Vagina (tissue), 2 donors: ENCODE data around the gene RCOR3. TPM values are rescaled to one million over a fixed set of nuclear protein-coding genes. Genes with fewer than 3 reads are reported as not detected.
"Not testable (repeated sequence)": the region's sequence is repeated elsewhere in the genome, so short reads cannot be mapped to it uniquely, and the experiment has no call there.

ENCODE experiments used
- DNase-seq, 2 donors: peaks; one replicate each; pipeline ENCODE4 v3.0.0-alpha.2; 2017; ENCODE audit errors: extremely low spot score in 2 of 2
- H3K27ac ChIP-seq: fragments of 200-600 bp; sonication (generic); one replicate; pipeline ENCODE4 v1.5.1; 2019
- H3K27me3 ChIP-seq: fragments of 200-600 bp; sonication (generic); one replicate; pipeline ENCODE4 v1.5.1; 2019
- H3K36me3 ChIP-seq, 2 donors: fragments of 200-600 bp; sonication (generic); one replicate each; pipeline ENCODE4 v1.5.1; 2017 to 2019
- H3K4me1 ChIP-seq: fragments of 200-600 bp; sonication (generic); one replicate; pipeline ENCODE4 v1.5.1; 2019
- H3K4me3 ChIP-seq, 2 donors: fragments of 200-600 bp; sonication (generic); 1 replicate in 1 of 2; 2 replicates in 1 of 2; pipeline ENCODE4 v1.5.1; 2016 to 2019
- H3K9me3 ChIP-seq: fragments of 200-600 bp; sonication (generic); one replicate; pipeline ENCODE4 v1.5.1; 2019
- POLR2A ChIP-seq, 2 donors: fragments of 450-650 bp; IDR thresholded peaks; one replicate each; pipeline ENCODE4 v1.6.1; 2017; ENCODE audit warnings: antibody characterized with exemption in 2 of 2, mild to moderate bottlenecking in 2 of 2, moderate library complexity in 2 of 2
- POLR2AphosphoS5 ChIP-seq, 2 donors: sonication (generic); formaldehyde crosslinking; IDR thresholded peaks; one replicate each; pipeline ENCODE4 v1.9.0; 2017; ENCODE audit warnings: antibody characterized with exemption in 2 of 2, mild to moderate bottlenecking in 2 of 2, low read depth in 1 of 2; ENCODE audit not compliant: insufficient read depth in 1 of 2
- intact Hi-C: fragments of 100-400 bp; cut with DNase I; formaldehyde crosslinking; loops from one replicate; pipeline ENCODE4 v1.15.1; 2023
- total RNA-seq: library from RNA; depleted of rRNA; stranded (reverse); fragments of >200 nt; gene quantifications from one replicate; pipeline ENCODE4 v1.2.3, GENCODE V29; 2016
- TF ChIP-seq, protein P1 (sequence below), 3 experiments: fragments of 450-650 bp in 2 of 3; fragments of 200-600 bp in 1 of 3; sonication (generic) in 1 of 3; IDR thresholded peaks; one replicate each; pipeline ENCODE4 v1.5.1; 2017 to 2019; ENCODE audit warnings: antibody characterized with exemption in 3 of 3, mild to moderate bottlenecking in 2 of 3, moderate library complexity in 2 of 3

RCOR3 gene
- total RNA-seq, 1 donor from 2014 or later, result 58.4 TPM

DNA sequence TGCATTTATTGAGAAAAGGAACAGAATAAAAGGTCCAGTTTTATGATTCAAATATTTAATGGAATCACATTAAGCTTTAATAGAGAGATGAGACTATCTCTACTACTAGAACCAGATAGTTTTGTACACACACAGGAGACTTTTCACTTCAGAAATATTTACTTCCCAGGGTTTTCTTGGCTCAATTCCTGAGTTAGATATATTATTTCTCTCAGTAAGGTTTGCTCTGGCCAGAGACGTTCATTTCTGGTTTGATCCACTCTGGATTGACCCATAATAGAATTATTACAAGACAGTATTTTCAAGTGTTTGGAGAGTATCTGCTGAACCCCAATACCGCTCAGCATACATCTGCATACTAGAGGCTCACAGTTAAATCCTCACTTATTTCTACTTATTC, 1.3 kb upstream of the RCOR3 start:
- TF ChIP-seq, protein P1, sequence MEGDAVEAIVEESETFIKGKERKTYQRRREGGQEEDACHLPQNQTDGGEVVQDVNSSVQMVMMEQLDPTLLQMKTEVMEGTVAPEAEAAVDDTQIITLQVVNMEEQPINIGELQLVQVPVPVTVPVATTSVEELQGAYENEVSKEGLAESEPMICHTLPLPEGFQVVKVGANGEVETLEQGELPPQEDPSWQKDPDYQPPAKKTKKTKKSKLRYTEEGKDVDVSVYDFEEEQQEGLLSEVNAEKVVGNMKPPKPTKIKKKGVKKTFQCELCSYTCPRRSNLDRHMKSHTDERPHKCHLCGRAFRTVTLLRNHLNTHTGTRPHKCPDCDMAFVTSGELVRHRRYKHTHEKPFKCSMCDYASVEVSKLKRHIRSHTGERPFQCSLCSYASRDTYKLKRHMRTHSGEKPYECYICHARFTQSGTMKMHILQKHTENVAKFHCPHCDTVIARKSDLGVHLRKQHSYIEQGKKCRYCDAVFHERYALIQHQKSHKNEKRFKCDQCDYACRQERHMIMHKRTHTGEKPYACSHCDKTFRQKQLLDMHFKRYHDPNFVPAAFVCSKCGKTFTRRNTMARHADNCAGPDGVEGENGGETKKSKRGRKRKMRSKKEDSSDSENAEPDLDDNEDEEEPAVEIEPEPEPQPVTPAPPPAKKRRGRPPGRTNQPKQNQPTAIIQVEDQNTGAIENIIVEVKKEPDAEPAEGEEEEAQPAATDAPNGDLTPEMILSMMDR (IDR thresholded peaks at IDR 0.05), result no peak
- TF ChIP-seq POLR2AphosphoS5 (IDR thresholded peaks at IDR 0.05; ENCODE audit: insufficient read depth in 1 of 2, low read depth in 1 of 2), result no peak
- TF ChIP-seq POLR2A (IDR thresholded peaks at IDR 0.05), result no peak
- H3K36me3 ChIP-seq, result no peaks in the 10 kb centered on the region
- peak overlapping the region; percentile 99 for H3K27ac ChIP-seq
- H3K27me3 ChIP-seq, result no peaks in the 10 kb centered on the region
- H3K4me3 ChIP-seq, result peak overlapping the region; percentile 85 to 96
- peaks cover 24% of the 10 kb centered on the region for H3K4me1 ChIP-seq
- intact Hi-C loops, result loop anchor here (10.0 kb wide), 1 partner anchor 67 kb away; the partner anchor contains the start of gene TRAF5
- DNase-seq, result no peak
- no peaks in the 10 kb centered on the region for H3K9me3 ChIP-seq

DNA sequence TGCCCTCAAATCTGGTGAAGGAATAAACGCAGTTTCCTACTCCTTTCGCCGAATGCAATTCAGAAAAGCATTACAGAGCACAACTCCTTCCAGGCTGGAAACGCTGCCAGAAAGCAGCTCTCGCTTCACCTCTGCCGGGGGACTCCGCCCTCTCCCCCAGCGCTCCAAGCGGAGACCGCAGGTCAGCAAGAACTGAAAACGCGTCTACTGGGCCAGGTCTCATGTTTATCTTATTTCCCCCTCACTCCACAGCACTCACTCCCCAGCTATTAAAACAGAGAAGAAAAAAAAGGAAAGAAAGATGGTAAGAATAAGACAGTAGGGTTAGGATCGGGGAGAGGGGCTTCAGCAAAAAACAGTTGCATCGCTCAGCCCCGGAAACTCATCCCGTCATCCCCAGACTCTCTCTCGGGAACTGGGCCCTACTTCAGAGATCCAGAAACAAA, 833 bp upstream of the RCOR3 start:
- Histone ChIP-seq H3K36me3 (no peaks in the 10 kb centered on the region), H3K9me3 (no peaks in the 10 kb centered on the region), H3K4me3 (peak overlapping the region; percentile 85 to 96), H3K4me1 (peaks cover 24% of the 10 kb centered on the region), H3K27me3 (no peaks in the 10 kb centered on the region), H3K27ac (peak overlapping the region; percentile 99)
- intact Hi-C loops, result loop anchor here (10.0 kb wide), 1 partner anchor 66 kb away; the partner anchor contains the start of gene TRAF5
- TF ChIP-seq, protein P1 (IDR thresholded peaks at IDR 0.05), result no peak
- no peak for TF ChIP-seq POLR2A (IDR thresholded peaks at IDR 0.05)
- DNase-seq, result peak in 1 of 2 donors; percentile 87

DNA sequence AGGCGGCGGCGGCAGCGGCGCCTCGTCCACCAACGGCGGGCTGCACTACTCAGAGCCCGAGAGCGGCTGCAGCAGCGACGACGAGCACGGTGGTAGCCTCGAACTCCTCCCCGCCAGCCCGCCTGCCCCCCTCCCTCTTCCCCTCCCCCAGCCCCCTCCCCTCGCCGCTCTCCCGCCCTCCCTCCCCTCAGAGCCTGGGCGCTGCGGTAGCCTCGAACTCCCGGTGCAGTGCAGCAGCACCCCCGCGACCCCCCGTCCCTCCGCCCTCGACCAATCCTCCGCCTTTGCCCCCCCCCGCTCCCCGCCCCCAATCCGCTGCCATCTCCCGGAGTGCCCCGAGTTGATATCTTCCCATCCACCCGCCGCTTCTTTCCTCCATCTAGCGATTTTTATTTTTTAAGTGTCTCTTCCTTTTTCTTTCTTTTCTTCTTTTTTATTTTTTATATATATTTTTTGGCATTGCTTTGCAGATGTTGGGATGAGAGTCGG, 516 bp downstream of the RCOR3 start:
- no peaks in the 10 kb centered on the region for H3K9me3 ChIP-seq
- H3K27me3 ChIP-seq, result no peaks in the 10 kb centered on the region
- H3K4me3 ChIP-seq, result peak overlapping the region; percentile 85 to 96
- intact Hi-C loops, result loop anchor here (10.0 kb wide), 1 partner anchor 65 kb away; the partner anchor contains the start of gene TRAF5
- no peaks in the 10 kb centered on the region for H3K36me3 ChIP-seq
- DNase-seq, result no peak
- H3K4me1 ChIP-seq, result peaks cover 30% of the 10 kb centered on the region
- TF ChIP-seq POLR2A (IDR thresholded peaks at IDR 0.05) (no peak), POLR2AphosphoS5 (IDR thresholded peaks at IDR 0.05; ENCODE audit: insufficient read depth in 1 of 2, low read depth in 1 of 2) (no peak)
- TF ChIP-seq, protein P1 (IDR thresholded peaks at IDR 0.05), result no peak
- H3K27ac ChIP-seq, result peak overlapping the region; percentile 99

DNA sequence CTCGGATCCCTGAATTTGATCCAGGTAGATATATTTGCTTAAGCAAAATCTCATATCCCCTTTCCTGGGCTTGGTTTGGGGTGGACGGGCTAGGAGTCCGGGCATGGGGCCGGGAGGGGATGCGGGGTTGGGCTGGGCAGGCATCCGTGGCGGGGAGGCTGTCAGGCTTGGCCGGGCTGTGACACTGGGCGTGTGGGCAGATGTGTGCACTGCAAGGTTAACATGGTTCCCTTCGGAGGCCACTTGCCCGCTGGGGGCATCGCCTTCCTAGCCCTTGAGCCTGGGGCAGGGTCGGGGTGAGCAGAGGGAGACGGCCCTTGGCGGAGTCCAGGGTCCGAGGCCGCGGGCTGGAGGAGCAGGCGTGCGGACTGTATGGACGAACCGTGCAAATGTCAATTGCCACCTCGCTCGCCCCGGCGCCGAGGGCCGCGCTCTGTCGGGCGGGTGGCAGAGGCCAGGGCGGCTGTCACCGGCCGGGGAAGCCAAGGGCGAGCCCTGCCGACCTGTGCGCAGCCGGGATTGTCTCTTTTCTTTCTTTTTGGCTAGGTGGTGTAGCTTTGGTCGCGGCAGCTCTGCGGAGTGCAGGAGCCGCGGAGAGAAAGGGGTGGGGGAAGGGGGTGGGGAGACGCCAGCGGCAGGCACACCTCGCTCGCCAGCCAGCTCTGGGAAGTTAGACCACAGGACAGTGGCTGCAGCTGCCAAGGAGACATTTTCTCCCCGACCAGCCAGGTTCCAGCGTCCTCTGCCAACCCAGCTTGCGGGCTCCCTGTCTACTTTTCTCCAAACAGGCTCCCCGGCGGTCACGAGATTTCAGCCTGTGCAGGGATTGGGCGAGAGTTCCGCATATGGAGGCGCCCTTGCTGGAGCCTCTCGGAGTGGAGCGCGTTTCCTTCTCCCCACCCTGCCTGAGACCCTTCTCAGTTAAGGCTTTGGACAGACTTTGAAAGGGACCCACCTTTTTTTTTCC, 1.3 kb downstream of the RCOR3 start:
- H3K27me3 ChIP-seq, result no peaks in the 10 kb centered on the region
- H3K4me1 ChIP-seq, result peaks cover 30% of the 10 kb centered on the region
- peak overlapping the region; percentile 85 to 96 for H3K4me3 ChIP-seq
- no peaks in the 10 kb centered on the region for H3K9me3 ChIP-seq
- H3K27ac ChIP-seq, result peak overlapping the region; percentile 99
- TF ChIP-seq POLR2A (IDR thresholded peaks at IDR 0.05) (no peak), POLR2AphosphoS5 (IDR thresholded peaks at IDR 0.05; ENCODE audit: insufficient read depth in 1 of 2, low read depth in 1 of 2) (peak; percentile 40 to 62)
- intact Hi-C loops, result no loop called here
- no peaks in the 10 kb centered on the region for H3K36me3 ChIP-seq
- DNase-seq, result peak in 1 of 2 donors; percentile 90

DNA sequence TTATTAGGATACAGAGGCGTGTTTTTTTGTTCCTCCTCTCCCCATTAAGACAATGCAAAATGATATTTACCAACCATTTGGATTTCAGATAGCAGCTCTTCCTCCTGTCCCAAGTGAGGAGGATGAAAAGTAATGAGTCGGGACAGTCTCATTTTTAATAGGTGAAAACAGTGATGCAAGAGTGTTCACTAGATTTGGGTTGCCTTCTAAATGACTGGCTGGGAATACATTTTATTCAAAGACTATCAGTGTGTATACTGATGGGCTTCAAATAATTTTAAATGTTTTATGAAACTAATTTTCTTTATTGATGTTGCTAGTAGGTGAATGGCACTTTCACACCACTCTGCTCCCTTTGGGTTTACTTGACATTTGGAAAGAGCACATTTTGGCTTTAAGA, 2.1 kb downstream of the RCOR3 start:
- no peak for DNase-seq
- H3K27ac ChIP-seq, result peak overlapping the region; percentile 99
- intact Hi-C loops, result no loop called here
- no peaks in the 10 kb centered on the region for H3K27me3 ChIP-seq
- TF ChIP-seq, protein P1 (IDR thresholded peaks at IDR 0.05), result no peak
- TF ChIP-seq POLR2A (IDR thresholded peaks at IDR 0.05) (no peak), POLR2AphosphoS5 (IDR thresholded peaks at IDR 0.05; ENCODE audit: insufficient read depth in 1 of 2, low read depth in 1 of 2) (no peak)
- H3K4me3 ChIP-seq, result peak overlapping the region; percentile 85 to 96
- peaks cover 30% of the 10 kb centered on the region for H3K4me1 ChIP-seq
- H3K36me3 ChIP-seq, result no peaks in the 10 kb centered on the region
- H3K9me3 ChIP-seq, result no peaks in the 10 kb centered on the region

DNA sequence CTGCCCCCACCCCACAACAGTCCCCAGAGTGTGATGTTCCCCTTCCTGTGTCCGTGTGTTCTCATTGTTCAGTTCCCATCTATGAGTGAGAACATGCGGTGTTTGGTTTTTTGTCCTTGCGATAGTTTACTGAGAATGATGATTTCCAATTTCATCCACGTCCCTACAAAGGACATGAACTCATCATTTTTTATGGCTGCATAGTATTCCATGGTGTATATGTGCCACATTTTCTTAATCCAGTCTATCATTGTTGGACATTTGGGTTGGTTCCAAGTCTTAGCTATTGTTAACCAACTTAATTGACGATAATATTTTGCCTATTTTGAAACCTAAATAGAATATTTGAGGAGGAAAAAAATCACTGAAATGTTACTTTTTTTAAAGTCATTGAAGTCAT, 3.9 kb downstream of the RCOR3 start:
- H3K36me3 ChIP-seq, H3K4me3 ChIP-seq, H3K9me3 ChIP-seq, H3K27ac ChIP-seq, intact Hi-C loops, H3K27me3 ChIP-seq, DNase-seq: not testable (repeated sequence)
- peaks cover 15% of the 10 kb centered on the region for H3K4me1 ChIP-seq
